ENCODE measurements around the gene TBC1D20.
"Not testable (repeated sequence)": the region's sequence is repeated elsewhere in the genome, so short reads cannot be mapped to it uniquely, and the experiment has no call there.

Gene TBC1D20

GRCh38 chr20:400128-400453, 62.2 kb downstream of the TBC1D20 start:
- peak; percentile 73 for DNase-seq

DNA sequence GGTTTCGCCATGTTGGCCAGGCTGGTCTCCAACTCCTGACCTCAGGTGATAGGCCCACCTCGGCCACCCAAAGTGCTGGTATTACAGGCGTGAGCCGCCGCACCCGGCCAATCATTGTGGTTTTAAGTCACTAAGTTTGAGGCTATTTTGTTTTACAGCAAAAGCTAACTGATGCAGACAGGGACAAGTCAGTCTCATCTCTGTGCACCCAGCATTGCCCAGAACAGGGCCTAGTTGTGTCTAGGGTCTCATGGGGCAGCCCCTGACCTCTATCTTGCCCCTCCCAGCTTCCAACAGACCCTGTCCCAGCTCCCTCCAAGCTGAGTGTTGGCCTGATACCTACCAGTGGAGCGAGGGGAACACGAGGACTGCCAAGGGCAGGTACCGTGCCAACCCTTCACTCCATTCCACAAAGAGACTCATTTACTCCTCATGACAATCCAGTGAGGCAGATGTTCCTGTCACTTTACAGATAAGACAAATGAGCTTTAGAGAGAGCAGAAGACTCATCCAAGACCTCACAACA, 63.1 kb downstream of the TBC1D20 start:
- no peak for DNase-seq

GRCh38 chr20:397432-398237, 64.7 kb downstream of the TBC1D20 start:
- no peak for DNase-seq

DNA sequence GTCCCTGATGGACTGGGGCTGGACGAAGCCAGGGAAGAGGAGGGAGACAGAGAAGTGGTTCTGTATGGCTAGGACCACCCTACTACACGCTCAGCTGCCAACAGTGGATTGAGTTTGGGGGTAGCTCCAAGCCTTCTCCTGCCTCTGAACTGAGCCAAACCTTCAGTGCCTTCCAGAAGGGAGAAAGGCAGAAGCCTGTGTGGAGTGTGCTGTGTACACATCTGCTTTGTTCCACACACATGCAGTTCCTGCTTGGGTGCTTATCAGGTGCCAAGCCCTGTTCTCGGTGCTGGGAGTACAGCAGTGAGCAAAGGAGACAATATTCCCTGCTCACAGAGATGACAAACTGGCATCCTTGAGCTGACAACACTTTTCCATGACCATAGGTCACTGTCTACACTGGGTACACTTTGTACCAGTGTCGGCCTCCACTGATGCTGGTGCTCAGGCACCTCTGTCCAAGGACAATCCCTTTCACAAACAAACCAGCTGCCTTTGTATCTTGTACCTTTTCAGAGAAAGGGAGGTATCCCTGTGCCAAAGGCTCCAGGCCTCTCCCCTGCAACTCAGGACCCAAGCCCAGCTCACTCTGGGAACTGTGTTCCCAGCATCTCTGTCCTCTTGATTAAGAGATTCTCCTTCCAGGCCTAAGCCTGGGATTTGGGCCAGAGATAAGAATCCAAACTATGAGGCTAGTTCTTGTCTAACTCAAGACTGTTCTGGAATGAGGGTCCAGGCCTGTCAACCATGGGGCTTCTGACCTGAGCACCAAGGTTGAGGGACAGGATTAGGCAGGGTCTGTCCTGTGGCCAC, 65.5 kb downstream of the TBC1D20 start:
- no peak for DNase-seq

DNA sequence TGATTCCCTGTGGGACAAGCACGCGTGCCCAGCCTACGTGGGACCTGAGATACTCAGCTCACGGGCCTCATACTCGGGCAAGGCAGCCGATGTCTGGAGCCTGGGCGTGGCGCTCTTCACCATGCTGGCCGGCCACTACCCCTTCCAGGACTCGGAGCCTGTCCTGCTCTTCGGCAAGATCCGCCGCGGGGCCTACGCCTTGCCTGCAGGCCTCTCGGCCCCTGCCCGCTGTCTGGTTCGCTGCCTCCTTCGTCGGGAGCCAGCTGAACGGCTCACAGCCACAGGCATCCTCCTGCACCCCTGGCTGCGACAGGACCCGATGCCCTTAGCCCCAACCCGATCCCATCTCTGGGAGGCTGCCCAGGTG, 66.1 kb downstream of the TBC1D20 start:
- DNase-seq: no peak

DNA sequence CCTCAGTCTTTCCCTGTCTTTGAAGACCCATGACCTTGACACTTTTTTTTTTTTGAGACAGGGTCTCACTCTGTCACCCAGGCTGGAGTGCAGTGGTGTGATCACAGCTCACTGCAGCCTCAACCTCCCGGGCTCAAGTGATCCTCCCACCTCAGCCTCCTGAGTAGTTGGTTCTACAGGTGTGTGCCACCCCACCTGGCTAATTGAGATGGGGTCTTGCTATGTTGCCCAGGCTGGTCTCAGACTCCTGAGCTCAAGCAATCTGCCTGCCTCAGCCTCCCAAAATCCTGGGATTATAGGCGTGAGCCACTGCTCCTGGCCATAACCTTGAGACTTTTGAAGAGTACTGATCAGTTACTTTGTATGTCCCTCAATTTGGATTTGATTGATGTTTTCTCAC, 69.0 kb downstream of the TBC1D20 start:
- DNase-seq: not testable (repeated sequence)

GRCh38 chr20:391041-391711, 71.2 kb downstream of the TBC1D20 start:
- no peak for DNase-seq

GRCh38 chr20:389220-389619, 73.1 kb downstream of the TBC1D20 start:
- no peak for DNase-seq

GRCh38 chr20:388034-388994, 74.0 kb downstream of the TBC1D20 start:
- DNase-seq: no peak

DNA sequence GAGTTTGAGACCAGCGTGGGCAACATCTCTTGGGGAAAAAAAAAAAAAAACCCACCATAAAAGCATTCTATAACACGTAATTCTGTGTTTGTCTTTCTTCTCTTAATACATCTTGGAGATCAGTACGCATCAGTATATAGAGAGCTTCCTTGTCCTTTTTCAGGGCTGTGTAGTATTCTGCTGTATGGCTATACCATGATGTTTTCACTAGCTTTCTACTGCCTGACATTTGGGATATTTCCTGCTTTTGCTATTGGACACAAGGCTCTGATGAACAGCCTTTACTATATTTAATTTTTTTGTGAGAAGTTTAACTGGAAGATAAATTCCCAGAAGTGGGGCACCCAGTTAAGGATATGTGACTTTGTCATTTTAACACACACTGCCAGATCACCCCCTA, 74.8 kb downstream of the TBC1D20 start:
- DNase-seq: no peak

GRCh38 chr20:386634-387033, 75.7 kb downstream of the TBC1D20 start:
- not testable (repeated sequence) for DNase-seq
